GF-D8 (cell line): ENCODE results near the gene SMPD4.
A peak's percentile ranks its signal among the peaks of the same experiment; 100 is the strongest.
"Not testable (repeated sequence)": the region's sequence is repeated elsewhere in the genome, so short reads cannot be mapped to it uniquely, and the experiment has no call there.

Experiments
- DNase-seq: peaks from one replicate; lab custom pipeline; 2025; lab: John Stamatoyannopoulos, UW

The SMPD4 gene

DNA sequence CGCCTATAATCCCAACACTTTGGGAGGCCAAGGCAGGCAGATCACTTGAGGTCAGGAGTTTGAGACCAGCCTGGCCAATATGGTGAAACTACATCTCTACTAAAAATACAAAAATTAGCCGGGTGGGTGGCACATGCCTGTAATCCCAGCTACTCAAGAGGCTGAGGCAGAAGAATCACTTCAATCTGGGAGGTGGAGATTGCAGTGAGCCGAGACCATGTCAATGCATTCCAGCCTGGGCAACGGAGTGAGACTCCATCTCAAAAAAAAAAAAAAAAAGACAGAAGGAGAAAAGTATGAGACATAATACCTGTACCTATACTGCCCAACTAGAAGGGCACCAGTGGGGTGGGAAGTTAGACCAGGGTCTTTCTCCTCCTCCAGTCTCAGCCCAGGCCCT, 22.0 kb downstream of the SMPD4 start:
- DNase-seq, result not testable (repeated sequence)

DNA sequence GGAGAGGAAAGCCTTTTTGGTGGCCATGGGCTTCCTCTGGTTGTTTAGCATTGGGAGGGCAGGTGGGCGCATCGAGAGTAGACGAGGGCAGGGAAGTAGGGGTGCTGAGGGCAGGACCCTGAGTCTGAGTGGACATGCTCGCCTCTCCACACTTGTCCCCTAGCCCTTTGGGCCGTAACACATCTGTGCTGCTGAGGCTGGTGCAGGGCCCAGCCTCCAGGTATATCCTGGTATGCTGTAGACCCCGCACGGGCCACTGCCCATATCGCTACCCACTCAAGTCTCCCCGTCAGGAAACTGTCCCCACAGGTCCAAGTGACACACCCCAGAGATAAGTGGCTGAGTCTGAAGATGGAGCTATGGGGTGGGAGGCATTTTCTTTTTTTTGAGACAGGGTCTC, 22.8 kb downstream of the SMPD4 start:
- DNase-seq, result no peak

DNA sequence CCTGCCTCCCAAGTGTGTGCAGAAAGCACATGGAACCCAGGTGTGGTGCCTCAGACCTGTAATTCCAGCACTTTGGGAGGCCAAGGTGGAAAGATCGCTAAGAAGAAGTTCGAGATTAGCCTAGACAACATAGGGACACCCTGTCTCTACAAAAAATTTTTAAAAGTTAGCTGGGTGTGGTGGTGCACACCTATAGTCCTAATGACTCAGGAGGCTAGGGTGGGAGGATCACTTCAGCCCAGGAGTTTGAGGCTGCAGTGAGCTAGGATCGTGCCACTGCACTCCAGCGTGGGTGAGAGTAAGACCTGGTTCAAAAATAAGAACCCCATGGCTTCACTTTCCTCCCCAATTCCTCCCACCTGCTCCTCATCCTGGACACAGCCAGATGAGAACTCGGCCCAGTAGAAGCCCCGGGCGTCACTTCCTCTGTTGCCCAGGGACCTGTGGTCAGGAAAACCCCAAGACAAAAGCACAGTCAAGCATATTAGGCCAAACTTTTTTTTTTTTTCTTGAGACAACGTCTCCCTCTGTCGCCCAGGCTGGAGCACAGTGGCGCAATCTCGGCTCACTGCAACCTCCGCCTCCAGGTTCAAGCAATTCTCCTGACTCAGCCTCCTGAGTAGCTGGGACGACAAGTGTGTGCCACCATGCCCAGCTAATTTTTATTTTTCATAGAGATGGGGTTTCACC, 23.4 kb downstream of the SMPD4 start:
- peak; percentile 80 for DNase-seq

DNA sequence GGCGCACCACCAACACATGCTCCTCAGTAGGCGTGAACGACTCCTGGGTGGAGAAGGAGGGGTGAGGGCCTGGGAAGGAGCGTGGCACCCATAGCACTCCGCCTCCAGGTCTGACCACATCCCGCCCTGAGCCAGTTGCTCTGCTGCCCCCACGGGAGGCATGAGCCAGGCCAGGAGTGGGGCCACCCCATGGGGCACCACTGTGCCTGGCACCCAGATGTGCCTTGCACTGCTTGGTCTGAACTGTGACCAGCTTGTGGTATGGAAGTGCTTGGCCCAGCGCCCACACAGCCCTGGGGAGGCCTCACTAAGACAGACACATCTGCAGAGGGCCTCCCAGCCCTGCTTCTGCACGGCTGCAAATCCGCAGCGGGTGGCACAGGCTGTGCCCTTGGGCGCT, 24.0 kb downstream of the SMPD4 start:
- peak; percentile 73 for DNase-seq

DNA sequence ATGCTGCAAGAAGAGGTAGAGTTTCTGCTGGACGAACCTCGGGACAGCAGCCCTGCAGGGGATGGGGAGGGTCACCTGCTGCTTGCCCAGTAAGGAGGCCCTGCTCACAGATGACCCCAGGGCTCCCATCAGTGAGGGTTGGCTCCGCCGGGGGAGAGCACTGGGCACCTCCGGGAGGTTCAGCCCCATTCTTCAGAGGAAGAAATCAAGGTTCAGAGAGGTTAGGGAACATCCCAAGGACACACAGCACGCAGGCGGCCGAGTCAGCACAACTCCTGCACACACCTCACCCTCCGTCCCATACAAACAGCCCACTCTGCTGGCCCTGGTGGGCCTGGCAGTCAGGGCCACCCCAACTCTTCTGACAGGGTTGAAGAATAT, 24.8 kb downstream of the SMPD4 start:
- DNase-seq, result no peak

DNA sequence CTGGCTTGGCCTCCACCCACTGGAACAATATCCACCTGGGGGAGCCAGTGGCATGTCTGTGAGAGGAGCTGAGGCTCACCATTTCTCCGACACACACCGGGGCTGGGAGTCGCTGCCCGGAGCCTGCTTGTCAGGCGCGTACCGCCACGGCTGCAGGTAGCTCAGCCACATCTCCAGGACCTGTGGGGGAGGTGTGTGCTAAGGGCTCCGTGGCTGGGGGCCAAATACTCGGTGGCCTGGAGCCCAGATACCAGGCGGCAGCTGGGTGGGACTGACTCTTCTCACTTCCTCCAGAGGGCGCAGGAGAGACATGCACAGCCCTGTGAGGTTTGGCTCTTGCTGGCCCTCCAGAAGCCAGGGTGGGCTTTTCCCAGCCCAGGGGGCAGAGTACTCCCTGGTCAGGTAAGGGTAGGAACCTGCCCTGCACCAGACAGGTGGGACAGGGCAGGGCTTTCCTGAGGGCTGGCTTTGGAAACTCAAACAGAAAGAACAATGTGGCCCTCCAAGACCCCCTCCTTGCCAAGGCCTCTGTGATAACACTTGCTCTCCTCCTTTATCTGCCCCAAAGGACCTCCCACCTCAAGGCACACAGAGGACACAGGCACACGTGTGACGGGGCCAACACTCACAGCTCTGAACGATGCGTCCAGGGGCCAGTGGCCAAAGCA, 25.3 kb downstream of the SMPD4 start:
- peak; percentile 7 for DNase-seq

DNA sequence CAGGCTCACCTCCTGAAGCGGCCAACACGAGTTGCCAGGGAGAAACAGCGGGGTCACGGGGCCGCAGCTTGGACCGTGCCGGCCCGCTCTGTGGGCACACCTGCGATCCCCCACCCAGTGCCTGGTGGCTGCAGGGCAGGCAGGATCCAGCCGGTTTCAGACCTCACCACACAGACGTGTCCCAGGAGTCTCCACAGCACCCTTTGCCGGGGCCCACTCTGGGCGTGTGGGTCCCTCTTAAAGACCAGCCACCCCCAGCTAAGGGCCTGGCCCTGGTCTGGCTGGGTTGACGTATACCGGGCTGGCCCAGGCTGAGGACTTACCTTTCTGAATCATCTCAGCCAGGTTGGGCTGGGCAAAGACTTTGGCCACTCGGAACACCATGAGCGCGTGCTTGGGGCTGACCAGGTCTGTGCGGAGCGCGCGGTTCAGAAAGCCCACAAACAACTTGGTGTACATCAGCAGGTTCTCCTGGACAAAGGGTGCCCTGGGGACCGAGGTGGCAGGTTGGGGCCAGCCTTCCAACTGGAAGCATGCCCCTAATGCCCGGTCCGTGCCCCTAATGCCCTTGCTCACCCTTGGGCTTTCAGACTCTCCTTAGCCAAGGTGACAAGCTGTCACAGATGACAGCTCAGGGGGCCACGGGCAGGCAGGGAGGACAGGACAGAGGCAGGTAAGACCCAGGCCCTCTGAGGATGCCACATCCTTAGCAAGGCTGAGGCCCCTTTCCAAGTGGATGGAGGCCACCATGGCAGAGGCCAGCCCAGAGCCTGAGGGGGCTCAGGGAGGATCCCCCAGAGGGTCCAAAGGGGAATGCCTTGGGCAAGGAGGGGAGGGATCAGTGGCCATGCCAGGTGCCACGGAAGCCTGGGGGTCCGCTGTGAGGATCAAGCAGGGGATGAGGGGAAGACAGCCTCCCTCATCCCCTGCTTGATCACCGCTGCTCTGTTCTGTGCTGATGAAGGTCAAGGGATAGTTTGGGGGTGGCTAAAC, 26.3 kb downstream of the SMPD4 start:
- DNase-seq, result no peak

DNA sequence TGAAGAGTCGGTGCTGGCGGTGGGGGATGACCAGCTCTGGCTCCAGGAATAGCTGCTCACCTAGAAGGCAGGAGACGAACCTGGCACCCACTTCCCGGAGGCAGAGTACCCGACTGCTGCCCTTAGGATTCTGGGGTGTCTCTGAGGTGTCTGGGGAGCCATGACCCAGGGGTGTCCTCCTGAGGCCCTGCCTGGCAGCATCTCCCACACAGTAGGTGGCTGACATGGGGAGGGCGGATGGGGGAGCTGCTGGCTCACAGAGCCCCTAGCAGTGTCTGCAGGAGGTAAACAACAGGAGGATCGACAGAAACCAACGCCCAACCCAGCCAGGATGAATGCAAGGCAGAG, 27.0 kb downstream of the SMPD4 start:
- not testable (repeated sequence) for DNase-seq

DNA sequence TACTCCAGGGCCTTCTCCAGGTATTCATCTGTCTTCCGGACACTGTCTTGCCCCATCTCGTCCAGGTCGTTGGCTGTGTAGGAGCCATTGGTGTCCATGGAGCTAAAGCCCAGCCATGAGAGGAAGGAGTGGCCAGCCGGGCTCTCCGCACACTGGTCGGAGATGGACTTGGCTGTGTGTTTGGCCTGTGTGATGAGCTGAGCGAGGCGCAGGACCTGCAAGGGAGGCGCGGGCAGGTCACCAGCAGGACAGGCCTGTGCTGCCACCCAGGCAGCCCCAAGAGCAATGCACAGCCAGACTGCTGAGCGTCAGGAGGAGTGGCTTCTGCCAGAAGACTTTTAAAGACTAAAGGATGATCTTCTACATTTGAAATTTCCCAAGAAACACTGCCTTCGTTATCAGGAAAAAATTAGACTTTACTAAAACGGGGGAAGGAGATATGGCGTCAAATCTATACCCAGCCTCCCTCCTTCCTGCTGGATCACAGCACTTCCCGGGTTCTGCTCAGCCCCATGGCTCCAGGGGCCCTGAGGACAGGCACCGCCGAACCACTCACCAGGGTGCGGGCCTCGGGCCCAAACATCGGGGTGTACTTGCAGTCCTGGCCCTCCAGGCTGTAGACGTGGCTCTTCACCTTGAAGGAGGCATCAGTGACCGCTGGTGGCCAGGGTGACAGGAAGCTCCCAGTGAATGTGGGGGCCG, 27.5 kb downstream of the SMPD4 start:
- not testable (repeated sequence) for DNase-seq

DNA sequence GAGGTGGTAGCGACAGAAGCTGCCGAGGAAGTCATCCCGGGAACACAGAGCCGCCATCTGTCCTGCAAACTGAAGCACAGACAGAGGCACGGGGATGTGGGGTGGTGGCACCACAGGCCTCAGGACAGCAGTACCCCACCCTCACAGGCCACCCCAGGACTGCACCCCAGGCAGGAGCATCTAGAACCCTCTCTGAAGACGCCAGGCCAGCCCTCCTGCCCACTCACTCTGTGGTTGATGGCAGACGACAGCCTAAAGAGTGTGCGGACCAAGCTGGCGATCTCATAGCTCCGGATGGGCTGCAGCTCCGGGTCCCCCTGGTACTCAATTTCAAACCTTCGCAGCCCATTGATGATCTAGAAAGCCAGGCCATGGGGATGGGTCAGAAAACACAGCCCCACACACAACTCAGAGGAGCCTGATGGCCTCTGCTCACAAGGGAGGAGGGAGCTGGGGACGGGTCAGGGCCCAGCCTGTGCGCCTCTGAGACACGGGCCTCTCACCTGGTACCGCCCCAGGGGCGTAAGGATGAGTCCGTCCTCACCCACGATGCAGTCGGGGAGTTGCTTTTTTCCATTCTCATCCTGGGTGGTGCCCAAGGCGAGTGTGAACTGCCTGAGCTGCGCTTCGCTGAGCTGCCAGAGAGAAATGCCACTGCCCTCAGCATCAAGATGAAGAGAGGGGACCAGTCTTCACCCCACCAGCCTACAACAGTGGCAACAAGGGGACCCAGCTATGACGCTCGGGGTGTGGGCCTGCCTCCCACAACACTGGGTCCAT, 28.4 kb downstream of the SMPD4 start:
- no peak for DNase-seq

DNA sequence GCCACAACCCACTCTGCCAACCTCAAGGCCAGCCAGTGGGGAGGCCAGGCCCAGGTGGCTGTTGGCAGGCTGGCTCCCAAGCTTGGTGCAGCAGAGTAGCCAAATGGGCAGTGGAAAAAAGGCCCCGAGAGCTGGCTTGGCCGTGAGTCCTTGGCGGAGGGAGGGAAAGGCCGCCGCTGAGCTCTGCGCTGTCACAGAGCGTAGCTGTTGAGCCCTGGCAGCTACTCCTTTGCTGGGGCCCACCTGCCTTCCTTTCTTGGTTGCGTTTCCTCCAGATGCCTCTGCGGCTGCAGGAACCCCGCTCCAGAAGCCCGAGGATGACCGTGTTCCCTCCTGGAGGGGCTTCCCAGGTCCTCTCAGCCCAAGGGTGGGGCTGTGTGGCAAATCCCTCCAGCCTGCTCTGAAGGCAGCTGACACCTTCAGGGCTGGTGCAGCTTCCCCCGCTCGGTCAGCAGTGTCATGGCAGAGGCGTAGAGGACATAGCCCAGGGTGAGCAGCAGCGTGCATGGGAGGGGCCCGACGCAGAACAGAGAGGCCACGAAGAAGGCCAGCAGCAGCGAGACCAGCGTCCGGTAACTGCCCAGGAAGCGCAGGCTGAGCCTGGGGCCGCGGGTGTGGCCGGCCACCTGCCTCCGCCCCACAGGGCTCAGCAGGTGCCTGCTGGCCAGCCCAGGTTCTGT, 29.1 kb downstream of the SMPD4 start:
- DNase-seq, result not testable (repeated sequence)

DNA sequence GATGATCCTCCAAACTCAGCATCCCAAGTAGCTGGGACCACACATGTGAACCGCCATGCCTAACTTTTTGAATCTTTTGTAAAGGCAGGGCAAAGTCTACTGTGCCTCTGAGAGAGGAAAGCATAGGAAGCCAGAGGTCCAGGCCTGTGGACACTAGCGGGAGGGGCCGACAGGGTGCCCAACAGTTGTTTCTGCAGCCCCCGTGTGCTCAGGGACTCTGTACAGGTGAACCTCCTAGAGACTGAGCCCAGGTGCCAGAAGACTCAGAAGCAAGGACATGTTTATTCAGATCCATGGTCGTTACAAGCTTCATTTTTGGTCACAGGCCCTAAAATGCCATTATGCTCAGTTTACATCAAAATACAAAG, 30.3 kb downstream of the SMPD4 start:
- not testable (repeated sequence) for DNase-seq

DNA sequence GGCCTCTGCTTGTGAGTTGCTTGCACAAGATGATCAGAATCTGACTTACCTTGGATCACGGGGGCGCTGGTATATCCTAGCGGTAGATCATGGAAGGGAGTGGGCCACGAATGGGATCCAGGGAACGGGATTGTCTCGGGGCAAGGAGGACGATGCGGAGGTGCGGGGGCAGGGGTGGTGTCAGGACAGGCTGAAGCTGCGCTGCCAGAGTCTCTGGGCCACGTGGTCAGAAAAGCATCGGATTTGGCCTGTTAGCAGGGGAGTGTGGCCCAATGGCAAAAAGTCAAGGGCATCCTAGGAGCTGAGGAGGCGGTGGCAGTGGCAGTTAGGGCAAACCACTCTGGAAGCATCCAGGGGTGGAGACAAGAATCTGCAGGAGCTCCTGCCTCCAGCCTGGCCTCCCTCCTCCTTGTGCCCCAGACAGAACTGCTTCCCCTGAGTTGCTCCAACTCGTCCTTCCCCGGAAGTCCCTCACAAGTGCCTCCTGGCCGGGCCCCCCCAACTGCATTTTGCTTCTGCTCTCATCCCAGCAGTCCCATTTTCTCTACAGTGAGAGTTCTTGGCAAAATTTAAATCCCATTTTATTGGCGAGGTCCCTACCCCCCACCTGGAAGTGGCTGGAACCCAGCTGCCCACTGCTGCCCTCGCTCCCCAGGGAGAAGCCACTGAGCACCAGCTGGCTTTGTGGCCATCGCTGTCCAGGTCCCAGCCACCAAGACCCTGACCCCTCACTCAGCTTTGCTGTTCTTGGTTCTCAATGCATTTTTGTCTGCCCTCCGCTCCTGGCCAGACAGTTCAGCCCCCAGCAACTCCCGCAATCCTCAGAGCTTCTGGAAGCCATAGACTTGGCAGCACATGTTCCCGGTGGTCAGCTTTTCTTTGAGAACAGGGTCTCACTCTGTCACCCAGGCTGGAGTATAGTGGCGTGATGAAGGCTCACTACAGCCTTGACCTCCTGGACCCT, 30.9 kb downstream of the SMPD4 start:
- DNase-seq, result no peak

DNA sequence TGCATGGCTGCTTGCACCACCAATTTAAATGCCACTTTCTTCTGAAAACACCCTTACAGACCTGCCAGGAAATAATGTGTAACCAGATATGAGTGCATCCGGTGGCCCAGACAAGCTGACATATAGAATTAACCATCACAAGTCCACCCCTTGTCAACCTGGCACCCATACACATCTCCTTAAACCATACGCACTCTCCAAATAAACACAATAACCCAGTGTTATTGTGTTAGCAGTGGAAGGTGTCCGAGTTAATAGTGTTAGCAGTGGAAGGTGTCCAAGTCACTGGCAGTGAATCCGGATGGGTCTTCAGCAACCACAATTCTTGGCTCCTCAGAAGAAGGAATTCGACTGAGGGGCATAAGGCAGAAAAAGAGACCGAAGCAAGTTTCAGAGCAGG, 32.9 kb downstream of the SMPD4 start:
- DNase-seq, result not testable (repeated sequence)

DNA sequence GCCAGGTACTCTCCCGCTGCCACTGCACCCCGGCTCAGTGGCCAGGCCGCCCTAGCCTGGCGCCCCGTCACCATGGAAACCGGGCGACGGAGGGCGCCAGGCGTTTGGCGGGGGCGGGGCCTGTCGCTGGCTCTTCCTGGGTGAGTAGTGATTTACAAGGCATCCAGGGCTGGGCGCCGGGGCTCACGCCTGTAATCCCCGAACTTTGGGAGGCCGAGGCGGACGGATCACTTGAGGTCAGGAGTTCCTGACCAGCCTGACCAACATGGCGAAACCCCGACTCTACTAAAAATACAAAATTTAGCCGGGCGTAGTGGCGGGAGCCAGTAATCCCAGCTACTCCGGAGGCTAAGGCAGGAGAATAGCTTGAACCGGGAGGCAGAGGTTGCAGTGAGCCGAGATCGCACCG, 36.4 kb downstream of the SMPD4 start, which contains the start of gene CCDC74B:
CCDC74B (minus strand) TSS at position 107 of the 409 bp plus-strand sequence. CDS start 116 bp downstream, outside the sequence.
- DNase-seq, result not testable (repeated sequence)

DNA sequence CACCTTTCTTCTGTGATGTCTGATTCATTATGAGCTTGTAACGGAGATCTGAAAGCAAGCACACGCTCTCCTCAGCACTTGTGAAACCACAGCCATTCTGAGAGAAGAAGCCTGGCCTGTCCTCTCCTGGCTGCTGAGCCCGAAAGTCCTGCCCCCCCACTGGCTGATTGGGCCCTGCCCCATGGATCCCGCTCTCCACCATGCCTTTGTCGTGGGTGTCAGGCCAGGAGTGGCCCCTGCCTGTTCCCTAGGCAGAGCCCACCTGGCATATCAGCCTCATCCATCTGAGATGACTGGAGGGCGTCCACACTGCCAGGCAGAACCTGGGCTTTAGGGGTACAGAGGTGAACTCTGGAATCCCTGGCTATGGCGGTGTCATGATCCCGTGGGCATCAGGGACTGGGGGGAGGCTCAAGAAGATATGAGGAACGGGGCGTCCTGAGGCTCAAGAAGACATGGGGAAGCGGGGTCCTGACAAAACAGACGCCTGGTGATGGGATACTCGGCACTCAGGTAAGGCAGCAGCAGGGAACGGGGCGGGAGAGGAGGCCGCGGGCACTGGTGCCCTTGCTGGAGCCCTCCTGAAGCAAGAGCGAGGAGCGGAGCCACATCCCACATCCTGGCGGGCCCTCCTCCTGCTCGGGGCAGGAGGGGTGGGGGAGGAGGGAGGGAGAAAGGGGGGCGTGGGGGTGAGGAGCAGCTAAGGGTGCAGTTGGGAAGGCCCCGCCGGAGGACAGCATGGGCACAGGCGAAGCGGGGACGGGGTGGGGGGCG, 37.9 kb downstream of the SMPD4 start:
- DNase-seq, result not testable (repeated sequence)

DNA sequence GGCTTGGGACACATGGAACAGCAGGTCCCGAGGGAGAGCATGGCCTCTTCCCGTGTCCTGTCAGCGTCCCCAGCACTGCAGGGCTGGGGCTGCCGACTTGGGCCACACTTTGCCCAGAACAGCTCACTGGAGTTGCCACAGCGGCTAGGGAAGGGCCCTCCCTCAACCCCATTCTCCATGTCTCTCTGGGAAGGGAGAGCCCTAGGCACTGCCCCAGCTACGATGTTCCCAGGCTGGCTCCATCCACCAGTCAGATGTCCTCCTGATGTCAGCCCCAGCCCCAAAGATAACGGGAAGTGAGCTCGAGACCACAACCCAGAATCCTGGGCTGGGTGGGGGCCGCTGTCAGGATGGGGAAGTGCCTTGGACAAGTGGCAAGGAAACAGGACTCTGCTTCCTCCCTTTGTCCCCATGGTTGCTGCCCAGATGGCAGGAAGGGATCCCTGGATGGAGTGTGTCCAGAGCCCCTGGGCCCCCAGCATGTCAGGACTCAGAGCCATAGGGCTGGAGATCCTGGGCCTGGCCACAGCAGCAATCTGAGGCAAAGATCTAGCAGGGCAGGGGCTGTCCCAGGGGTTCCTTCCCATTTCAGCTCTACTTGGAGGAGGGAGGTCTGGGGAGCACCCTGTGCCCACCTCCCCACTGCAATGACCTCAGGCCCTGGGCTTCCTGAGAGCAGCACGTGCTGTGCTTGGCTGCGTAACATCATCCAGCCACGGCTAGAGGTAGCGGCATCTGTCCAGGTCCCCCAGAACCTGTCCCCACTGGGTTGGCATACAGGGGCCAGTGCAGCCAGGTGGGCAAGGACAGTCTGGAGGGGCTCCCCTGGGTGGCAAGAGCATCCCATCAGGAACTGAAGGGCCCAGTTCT, 38.8 kb downstream of the SMPD4 start:
- not testable (repeated sequence) for DNase-seq
